ENCODE results near the gene FAM72C. TPM values are rescaled to one million over a fixed set of nuclear protein-coding genes. Genes with fewer than 3 reads are reported as not detected.
"Not testable (repeated sequence)": the region's sequence is repeated elsewhere in the genome, so short reads cannot be mapped to it uniquely, and the experiment has no call there.

Gene FAM72C
- total RNA-seq, 2 experiments from 2014 or later = 21.4 to 25.9 TPM

DNA sequence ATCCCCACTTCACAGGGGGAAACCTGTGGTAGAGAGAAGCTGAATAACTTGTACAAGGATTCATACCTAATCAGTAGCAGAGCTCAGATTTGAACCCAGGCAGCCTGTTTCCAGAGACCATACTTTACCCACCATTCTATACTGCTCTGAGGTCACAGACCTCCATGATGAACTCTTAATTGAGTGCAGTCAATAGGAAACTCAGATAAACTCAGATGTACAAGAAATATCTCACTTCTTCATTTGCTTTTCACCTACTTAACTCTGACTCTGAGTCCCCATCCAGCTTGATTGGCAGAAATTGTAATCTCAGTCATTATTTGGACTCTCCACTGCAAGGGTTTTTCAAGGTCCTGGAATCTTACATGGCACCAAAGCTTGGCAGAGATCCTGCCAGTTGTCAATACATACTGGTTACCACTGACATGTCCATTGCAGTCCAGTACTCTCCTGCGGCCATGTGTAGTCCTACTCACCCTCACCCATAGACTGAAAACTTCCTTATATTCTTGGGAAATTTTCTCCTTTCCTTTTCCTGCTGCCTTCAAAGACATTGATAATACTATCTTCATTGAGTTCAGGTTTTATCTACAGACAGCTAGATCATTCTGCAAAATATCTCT is 29.4 kb downstream of the FAM72C start:
- H3K27ac Mint-ChIP-seq; H3K27me3 Mint-ChIP-seq; DNase-seq; H3K4me3 Mint-ChIP-seq; H3K9me3 Mint-ChIP-seq; intact Hi-C loops (cut with micrococcal nuclease); CTCF ChIA-PET; ATAC-seq; POLR2A ChIA-PET; H3K36me3 Mint-ChIP-seq (ENCODE audit: low read depth); H3K4me1 Mint-ChIP-seq (ENCODE audit: low read depth): not testable (repeated sequence)

DNA sequence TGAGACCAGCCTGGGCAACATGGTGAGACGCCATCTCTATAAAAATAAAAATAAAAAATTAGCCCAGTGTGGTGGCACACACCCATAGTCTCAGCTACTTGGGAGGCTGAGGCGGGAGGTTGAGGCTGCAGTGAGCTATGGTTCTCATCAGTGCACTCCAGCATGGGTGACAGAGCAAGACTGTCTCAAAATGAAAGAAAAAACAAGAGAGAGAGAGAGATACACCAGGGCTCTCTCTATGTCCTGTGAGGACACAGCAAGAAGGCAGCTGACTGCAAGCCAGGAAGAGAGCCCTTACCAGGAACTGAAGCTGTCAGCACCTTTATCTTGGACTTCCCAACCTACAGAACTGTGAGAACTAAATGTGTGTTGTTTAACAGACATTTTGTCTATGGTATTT is 32.1 kb downstream of the FAM72C start:
- H3K27me3 Mint-ChIP-seq; POLR2A ChIA-PET; H3K4me1 Mint-ChIP-seq (ENCODE audit: low read depth); intact Hi-C loops (cut with micrococcal nuclease); H3K36me3 Mint-ChIP-seq (ENCODE audit: low read depth); H3K9me3 Mint-ChIP-seq; ATAC-seq; H3K27ac Mint-ChIP-seq; DNase-seq; H3K4me3 Mint-ChIP-seq; CTCF ChIA-PET: not testable (repeated sequence)

DNA sequence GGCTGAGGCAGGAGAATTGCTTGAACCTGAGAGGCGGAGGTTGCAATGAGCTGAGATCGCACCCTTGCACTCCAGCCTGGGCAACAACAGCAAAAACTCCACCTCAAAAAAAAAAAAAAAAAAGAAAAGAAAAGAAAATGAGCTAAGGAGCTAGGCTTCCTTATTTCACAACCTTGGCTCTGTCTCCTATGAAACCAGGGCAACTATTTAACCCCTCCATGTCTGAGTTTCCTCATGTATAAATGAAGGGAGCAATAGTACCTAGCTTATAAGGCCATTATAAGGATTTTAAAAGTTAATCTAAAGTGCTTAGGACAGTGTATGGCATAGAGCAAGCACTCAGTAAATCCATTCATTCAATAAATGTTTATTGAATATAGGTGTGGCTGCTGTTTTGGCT is 32.9 kb downstream of the FAM72C start:
- H3K4me1 Mint-ChIP-seq (ENCODE audit: low read depth); DNase-seq; ATAC-seq; H3K4me3 Mint-ChIP-seq; H3K27me3 Mint-ChIP-seq; POLR2A ChIA-PET; intact Hi-C loops (cut with micrococcal nuclease); H3K36me3 Mint-ChIP-seq (ENCODE audit: low read depth); H3K27ac Mint-ChIP-seq; CTCF ChIA-PET; H3K9me3 Mint-ChIP-seq: not testable (repeated sequence)

DNA sequence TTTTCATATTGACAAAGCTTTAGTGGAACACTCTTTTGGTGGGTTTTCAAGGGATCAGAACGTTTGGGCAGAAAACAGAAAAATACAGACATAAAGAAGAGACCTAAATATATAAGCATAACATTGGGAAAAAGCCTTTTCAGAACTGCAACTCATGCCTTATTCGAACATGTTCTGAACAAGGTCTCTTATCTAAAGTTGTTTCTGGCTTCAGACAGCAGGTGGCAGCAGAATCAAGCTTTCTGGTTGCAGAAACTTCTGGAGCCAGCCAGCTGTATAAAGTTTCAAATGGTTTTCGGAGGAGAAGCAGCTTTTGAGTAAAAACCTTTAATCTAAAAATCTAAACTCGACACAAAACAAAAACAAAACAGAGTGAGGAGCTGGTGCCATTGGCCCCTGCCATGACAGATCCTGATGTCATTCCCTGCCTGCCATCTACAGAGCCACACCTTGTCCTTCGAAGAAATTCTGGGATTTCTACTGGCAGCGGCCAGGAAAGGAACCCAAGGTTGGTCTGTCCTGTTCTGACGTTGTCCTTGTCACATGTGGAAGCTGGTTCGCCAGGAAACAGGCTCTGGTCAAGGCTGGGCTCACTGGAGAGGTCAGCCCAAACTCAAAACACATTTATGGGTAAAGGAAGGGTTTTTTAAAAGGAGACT is 35.2 kb downstream of the FAM72C start:
- CTCF ChIA-PET, H3K4me3 Mint-ChIP-seq: not testable (repeated sequence)

GRCh38 chr1:143919127-143919526 is 52.7 kb downstream of the FAM72C start:
- H3K4me1 Mint-ChIP-seq (ENCODE audit: low read depth); ATAC-seq; H3K27me3 Mint-ChIP-seq; H3K9me3 Mint-ChIP-seq; POLR2A ChIA-PET; CTCF ChIA-PET; intact Hi-C loops (cut with micrococcal nuclease); H3K4me3 Mint-ChIP-seq; H3K36me3 Mint-ChIP-seq (ENCODE audit: low read depth); H3K27ac Mint-ChIP-seq; DNase-seq: not testable (repeated sequence)

More for the DNA sequence above, 35.2 kb downstream of the FAM72C start:
- H3K27me3 Mint-ChIP-seq; H3K4me1 Mint-ChIP-seq (ENCODE audit: low read depth); intact Hi-C loops (cut with micrococcal nuclease); H3K27ac Mint-ChIP-seq; H3K9me3 Mint-ChIP-seq; H3K36me3 Mint-ChIP-seq (ENCODE audit: low read depth); POLR2A ChIA-PET; ATAC-seq: not testable (repeated sequence)
- TF ChIP-seq CTCF (IDR thresholded peaks at IDR 0.05) = peak; percentile 35
- peak; percentile 63 for DNase-seq

DNA sequence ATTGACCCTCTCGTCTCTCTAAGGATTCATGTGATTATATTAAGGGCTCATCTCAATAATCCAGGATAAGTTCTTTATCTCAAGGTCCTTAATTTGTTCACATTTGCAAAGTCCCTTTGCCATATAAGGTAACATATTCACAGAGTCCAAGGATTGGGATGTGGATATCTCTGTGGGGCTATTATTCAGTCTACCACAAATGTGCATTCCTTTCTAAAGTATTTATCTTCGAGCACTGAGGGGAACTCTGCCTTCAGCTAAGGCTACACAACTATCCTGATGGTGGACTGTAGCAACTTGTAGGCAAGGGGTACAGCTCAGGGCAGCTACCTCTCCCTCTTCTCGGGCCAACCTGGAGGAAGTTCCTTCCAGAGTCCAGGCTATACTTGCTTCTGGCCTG is 53.2 kb downstream of the FAM72C start:
- H3K36me3 Mint-ChIP-seq (ENCODE audit: low read depth); POLR2A ChIA-PET; DNase-seq; CTCF ChIA-PET; H3K27ac Mint-ChIP-seq; intact Hi-C loops (cut with micrococcal nuclease); H3K4me3 Mint-ChIP-seq; ATAC-seq; H3K9me3 Mint-ChIP-seq; H3K4me1 Mint-ChIP-seq (ENCODE audit: low read depth); H3K27me3 Mint-ChIP-seq: not testable (repeated sequence)

DNA sequence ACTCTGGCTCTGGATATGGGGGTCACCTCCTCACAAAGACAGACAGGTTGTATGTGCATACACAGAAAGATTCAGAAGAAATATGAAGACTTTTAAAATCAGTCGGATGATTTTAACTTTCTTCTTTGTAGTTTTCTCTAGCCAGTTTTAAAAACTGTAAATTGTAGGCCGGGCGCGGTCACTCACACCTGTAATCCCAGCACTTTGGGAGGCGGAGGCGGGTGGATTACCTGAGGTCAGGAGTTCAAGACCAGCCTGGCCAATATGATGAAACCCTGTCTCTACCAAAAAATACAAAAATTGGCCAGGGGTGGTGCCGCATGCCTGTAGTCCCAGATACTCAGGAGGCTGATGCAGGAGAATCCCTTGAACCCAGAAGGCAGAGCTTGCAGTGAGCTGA is 58.1 kb downstream of the FAM72C start:
- H3K27me3 Mint-ChIP-seq; H3K4me3 Mint-ChIP-seq; POLR2A ChIA-PET; ATAC-seq; CTCF ChIA-PET; H3K36me3 Mint-ChIP-seq (ENCODE audit: low read depth); H3K27ac Mint-ChIP-seq; DNase-seq; H3K9me3 Mint-ChIP-seq; H3K4me1 Mint-ChIP-seq (ENCODE audit: low read depth); intact Hi-C loops (cut with micrococcal nuclease): not testable (repeated sequence)

Data from activated CD8-positive, alpha-beta T cell treated with anti-CD3 and anti-CD28 coated beads for 36 hours (primary cell).